Fibroblast of lung (primary cell): ENCODE results near the gene EXOC6B.

Experiments
- EZH2 ChIP-seq: IDR thresholded peaks from 2 replicates; pipeline ENCODE4 v1.5.1; 2012; ENCODE audit warnings: low read length, control low read depth, mild to moderate bottlenecking; ENCODE audit errors: missing control alignments
- TF ChIP-seq, protein P1 (sequence below), 2 donors: IDR thresholded peaks in 1 of 2; conservative IDR thresholded peaks in 1 of 2; 1 replicate in 1 of 2; 2 replicates in 1 of 2; pipeline ENCODE4 v1.5.1; 2011 to 2012; ENCODE audit warnings: low read length in 2 of 2, control low read depth in 1 of 2, inconsistent platforms in 1 of 2, low read depth in 1 of 2, mild to moderate bottlenecking in 1 of 2

DNA sequence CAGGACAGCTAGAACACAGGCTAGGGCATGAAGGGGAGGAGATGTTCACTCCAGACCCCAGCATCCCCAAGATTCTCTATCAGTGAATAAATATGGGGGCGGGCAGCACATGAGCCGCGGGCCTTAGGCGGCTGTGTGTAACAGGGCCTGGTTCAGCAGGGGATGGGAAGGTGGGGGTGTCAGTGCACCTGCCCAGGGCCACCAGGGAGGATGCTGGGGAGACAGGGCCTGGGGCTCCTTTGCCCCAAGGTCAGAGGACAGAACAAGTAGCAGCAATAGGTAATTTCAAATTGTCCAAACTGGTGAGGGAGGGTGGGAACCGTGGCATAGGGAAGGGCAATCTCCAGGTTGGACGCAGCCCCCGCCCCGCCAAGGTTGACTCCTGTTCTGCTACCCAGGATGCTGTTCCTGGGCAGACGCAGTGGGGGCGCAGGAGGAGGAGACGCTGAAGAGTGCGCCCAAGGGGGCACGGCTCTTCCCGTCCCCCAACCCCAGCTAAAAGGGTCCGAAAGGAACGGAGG is 694.4 kb downstream of the EXOC6B start:
- TF ChIP-seq, protein P1, sequence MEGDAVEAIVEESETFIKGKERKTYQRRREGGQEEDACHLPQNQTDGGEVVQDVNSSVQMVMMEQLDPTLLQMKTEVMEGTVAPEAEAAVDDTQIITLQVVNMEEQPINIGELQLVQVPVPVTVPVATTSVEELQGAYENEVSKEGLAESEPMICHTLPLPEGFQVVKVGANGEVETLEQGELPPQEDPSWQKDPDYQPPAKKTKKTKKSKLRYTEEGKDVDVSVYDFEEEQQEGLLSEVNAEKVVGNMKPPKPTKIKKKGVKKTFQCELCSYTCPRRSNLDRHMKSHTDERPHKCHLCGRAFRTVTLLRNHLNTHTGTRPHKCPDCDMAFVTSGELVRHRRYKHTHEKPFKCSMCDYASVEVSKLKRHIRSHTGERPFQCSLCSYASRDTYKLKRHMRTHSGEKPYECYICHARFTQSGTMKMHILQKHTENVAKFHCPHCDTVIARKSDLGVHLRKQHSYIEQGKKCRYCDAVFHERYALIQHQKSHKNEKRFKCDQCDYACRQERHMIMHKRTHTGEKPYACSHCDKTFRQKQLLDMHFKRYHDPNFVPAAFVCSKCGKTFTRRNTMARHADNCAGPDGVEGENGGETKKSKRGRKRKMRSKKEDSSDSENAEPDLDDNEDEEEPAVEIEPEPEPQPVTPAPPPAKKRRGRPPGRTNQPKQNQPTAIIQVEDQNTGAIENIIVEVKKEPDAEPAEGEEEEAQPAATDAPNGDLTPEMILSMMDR (conservative IDR thresholded peaks at IDR 0.05 in 1 of 2, IDR thresholded peaks at IDR 0.05 in 1 of 2; ENCODE audit: low read depth in 1 of 2, low read length in 2 of 2): no peak
- no peak for TF ChIP-seq EZH2
